Fibroblast of lung (primary cell): ENCODE results near the gene XRCC3. TPM values are rescaled to one million over a fixed set of nuclear protein-coding genes. Genes with fewer than 3 reads are reported as not detected.

Experiments used
- DNase-seq, 2 donors: peaks; one replicate each; pipeline versions ENCODE4 v3.0.0 to v3.0.0-alpha.2; 2010; ENCODE audit warnings: low read depth in 2 of 2
- H2AFZ ChIP-seq: 2 replicates; pipeline ENCODE4 v1.5.1; 2012; ENCODE audit warnings: low read length, control low read depth, inconsistent platforms
- H3K27ac ChIP-seq: 2 replicates; pipeline ENCODE4 v1.5.1; 2011; ENCODE audit warnings: low read length, control low read depth; ENCODE audit not compliant: insufficient read depth
- H3K27me3 ChIP-seq: 2 replicates; pipeline ENCODE4 v1.5.1; 2011; ENCODE audit warnings: mild to moderate bottlenecking, low read length; ENCODE audit not compliant: control insufficient read depth, insufficient read depth
- H3K36me3 ChIP-seq: 2 replicates; pipeline ENCODE4 v1.5.1; 2011; ENCODE audit warnings: low read length; ENCODE audit not compliant: control insufficient read depth, insufficient read depth
- H3K4me1 ChIP-seq: 2 replicates; pipeline ENCODE4 v1.5.1; 2011; ENCODE audit warnings: low read length; ENCODE audit not compliant: control insufficient read depth, insufficient read depth; ENCODE audit errors: extremely low read depth
- H3K4me2 ChIP-seq: 2 replicates; pipeline ENCODE4 v1.5.1; 2011; ENCODE audit warnings: low read length, control low read depth; ENCODE audit not compliant: insufficient read depth; ENCODE audit errors: extremely low read depth
- H3K4me3 ChIP-seq, 4 experiments: fragments of 200-600 bp in 1 of 4; sonication (generic) in 1 of 4; replicated peaks in 1 of 4; 2 replicates each; pipeline ENCODE4 v1.5.1; 2011 to 2016; ENCODE audit warnings: low read length in 4 of 4, low read depth in 3 of 4, mild to moderate bottlenecking in 3 of 4, control low read depth in 2 of 4, inconsistent platforms in 1 of 4, mixed read lengths in 1 of 4; ENCODE audit not compliant: insufficient read depth in 1 of 4; ENCODE audit errors: control extremely low read depth in 1 of 4
- H3K79me2 ChIP-seq: 2 replicates; pipeline ENCODE4 v1.5.1; 2012; ENCODE audit warnings: mild to moderate bottlenecking, low read length, inconsistent platforms; ENCODE audit not compliant: control insufficient read depth, insufficient read depth
- H3K9ac ChIP-seq: 2 replicates; pipeline ENCODE4 v1.5.1; 2011; ENCODE audit warnings: mild to moderate bottlenecking, low read length, control low read depth; ENCODE audit not compliant: insufficient read depth
- H3K9me3 ChIP-seq: 2 replicates; pipeline ENCODE4 v1.5.1; 2012; ENCODE audit warnings: low read depth, low read length; ENCODE audit not compliant: control insufficient read depth, insufficient read depth
- H4K20me1 ChIP-seq: 2 replicates; pipeline ENCODE4 v1.5.1; 2011; ENCODE audit warnings: low read length; ENCODE audit not compliant: control insufficient read depth, insufficient read depth; ENCODE audit errors: extremely low read depth
- CTCF ChIP-seq, 2 donors: IDR thresholded peaks in 1 of 2; conservative IDR thresholded peaks in 1 of 2; 1 replicate in 1 of 2; 2 replicates in 1 of 2; pipeline ENCODE4 v1.5.1; 2011 to 2012; ENCODE audit warnings: low read length in 2 of 2, control low read depth in 1 of 2, inconsistent platforms in 1 of 2, low read depth in 1 of 2, mild to moderate bottlenecking in 1 of 2
- EZH2 ChIP-seq: IDR thresholded peaks from 2 replicates; pipeline ENCODE4 v1.5.1; 2012; ENCODE audit warnings: low read length, control low read depth, mild to moderate bottlenecking; ENCODE audit errors: missing control alignments
- polyA plus RNA-seq, 2 donors: library from polyadenylated mRNA; depleted of rRNA in 1 of 2; stranded (reverse) in 1 of 2; unstranded in 1 of 2; fragments of >200 nt; gene quantifications; 2 replicates each; pipeline ENCODE4 v1.2.1, GENCODE V29; 2011 to 2012; ENCODE audit warnings: missing spikeins in 1 of 2
- total RNA-seq: library from RNA; depleted of rRNA; stranded (reverse); fragments of >200 nt; gene quantifications from 2 replicates; pipeline ENCODE4 v1.2.1, GENCODE V29; 2014

XRCC3 gene
- total and polyA plus RNA-seq, 2 donors (not counting 1 experiment from before 2014, with no cell fraction given) = 4.9 to 9.2 TPM

GRCh38 chr14:103705504-103706284 lies 9.6 kb downstream of the XRCC3 start:
- H3K36me3 ChIP-seq = peaks cover 46% of the 10 kb centered on the region
- no peak for TF ChIP-seq EZH2
- no peak for TF ChIP-seq CTCF (conservative IDR thresholded peaks at IDR 0.05 in 1 of 2, IDR thresholded peaks at IDR 0.05 in 1 of 2; ENCODE audit: low read depth in 1 of 2, low read length in 2 of 2)
- H3K9me3 ChIP-seq = no peaks in the 10 kb centered on the region
- H3K4me1 ChIP-seq = no peaks in the 10 kb centered on the region
- H3K27me3 ChIP-seq = no peaks in the 10 kb centered on the region
- H3K9ac ChIP-seq = no peak overlapping the region
- H3K4me3 ChIP-seq = no peak overlapping the region
- no peak for DNase-seq
- H2AFZ ChIP-seq = no peak overlapping the region
- H3K4me2 ChIP-seq = no peak overlapping the region
- H3K79me2 ChIP-seq = no peaks in the 10 kb centered on the region
- no peaks in the 10 kb centered on the region for H4K20me1 ChIP-seq
- no peak overlapping the region for H3K27ac ChIP-seq

GRCh38 chr14:103705118-103705503 lies 10.1 kb downstream of the XRCC3 start:
- Histone ChIP-seq H4K20me1 (no peaks in the 10 kb centered on the region), H3K36me3 (peaks cover 50% of the 10 kb centered on the region)
- DNase-seq = no peak

GRCh38 chr14:103704708-103705107 lies 10.5 kb downstream of the XRCC3 start:
- no peaks in the 10 kb centered on the region for H3K4me1 ChIP-seq
- H3K79me2 ChIP-seq = peaks cover 4% of the 10 kb centered on the region
- H3K36me3 ChIP-seq = peaks cover 54% of the 10 kb centered on the region
- no peaks in the 10 kb centered on the region for H3K9me3 ChIP-seq
- H2AFZ ChIP-seq = no peak overlapping the region
- TF ChIP-seq CTCF (conservative IDR thresholded peaks at IDR 0.05 in 1 of 2, IDR thresholded peaks at IDR 0.05 in 1 of 2; ENCODE audit: low read depth in 1 of 2, low read length in 2 of 2) (no peak), EZH2 (no peak)
- no peak overlapping the region for H3K4me2 ChIP-seq
- no peak overlapping the region for H3K4me3 ChIP-seq
- DNase-seq = no peak
- no peak overlapping the region for H3K9ac ChIP-seq
- no peaks in the 10 kb centered on the region for H3K27me3 ChIP-seq
- H4K20me1 ChIP-seq = no peaks in the 10 kb centered on the region
- H3K27ac ChIP-seq = no peak overlapping the region

More at GRCh38 chr14:103705118-103705503, 10.1 kb downstream of the XRCC3 start:
- TF ChIP-seq CTCF (conservative IDR thresholded peaks at IDR 0.05 in 1 of 2, IDR thresholded peaks at IDR 0.05 in 1 of 2; ENCODE audit: low read depth in 1 of 2, low read length in 2 of 2) (no peak), EZH2 (no peak)
- no peaks in the 10 kb centered on the region for H3K4me1 ChIP-seq
- H3K27ac ChIP-seq = no peak overlapping the region
- peaks cover under 1% of the 10 kb centered on the region for H3K79me2 ChIP-seq
- no peaks in the 10 kb centered on the region for H3K27me3 ChIP-seq
- H3K4me2 ChIP-seq = no peak overlapping the region
- H2AFZ ChIP-seq = no peak overlapping the region
- H3K9me3 ChIP-seq = no peaks in the 10 kb centered on the region
- no peak overlapping the region for H3K4me3 ChIP-seq
- H3K9ac ChIP-seq = no peak overlapping the region
